Measurements from ENCODE around the gene PRLR.

PRLR gene

GRCh38 chr5:35120715-35121114 is 109.6 kb downstream of the PRLR start:
- TF ChIP-seq GATA2 (IDR thresholded peaks at IDR 0.05; ENCODE audit: low read depth, low read length): no peak
- TF ChIP-seq GATA3 (IDR thresholded peaks at IDR 0.05; ENCODE audit: low read depth, low read length): no peak

GRCh38 chr5:35117967-35118366 is 112.3 kb downstream of the PRLR start:
- TF ChIP-seq GATA3 (IDR thresholded peaks at IDR 0.05; ENCODE audit: low read depth, low read length) (no peak), GATA2 (IDR thresholded peaks at IDR 0.05; ENCODE audit: low read depth, low read length) (no peak)

- no peak for TF ChIP-seq GATA3 (IDR thresholded peaks at IDR 0.05; ENCODE audit: low read depth, low read length)
- no peak for TF ChIP-seq GATA2 (IDR thresholded peaks at IDR 0.05; ENCODE audit: low read depth, low read length)
Observed at GRCh38 chr5:35115920-35116319, 114.4 kb downstream of the PRLR start.

GRCh38 chr5:35114698-35115097 is 115.6 kb downstream of the PRLR start:
- TF ChIP-seq GATA2 (IDR thresholded peaks at IDR 0.05; ENCODE audit: low read depth, low read length) (no peak), GATA3 (IDR thresholded peaks at IDR 0.05; ENCODE audit: low read depth, low read length) (no peak)

GRCh38 chr5:35112300-35112699 is 118.0 kb downstream of the PRLR start:
- TF ChIP-seq GATA2 (IDR thresholded peaks at IDR 0.05; ENCODE audit: low read depth, low read length): no peak
- TF ChIP-seq GATA3 (IDR thresholded peaks at IDR 0.05; ENCODE audit: low read depth, low read length): no peak

- TF ChIP-seq GATA2 (IDR thresholded peaks at IDR 0.05; ENCODE audit: low read depth, low read length) (no peak), GATA3 (IDR thresholded peaks at IDR 0.05; ENCODE audit: low read depth, low read length) (no peak)
Observed at GRCh38 chr5:35103637-35104299, 126.5 kb downstream of the PRLR start.

- TF ChIP-seq GATA2 (IDR thresholded peaks at IDR 0.05; ENCODE audit: low read depth, low read length) (no peak), GATA3 (IDR thresholded peaks at IDR 0.05; ENCODE audit: low read depth, low read length) (no peak)
Observed at GRCh38 chr5:35101016-35101415, 129.3 kb downstream of the PRLR start.

- TF ChIP-seq GATA2 (IDR thresholded peaks at IDR 0.05; ENCODE audit: low read depth, low read length): no peak
Observed at GRCh38 chr5:35098214-35098613, 132.1 kb downstream of the PRLR start.

- no peak for TF ChIP-seq GATA3 (IDR thresholded peaks at IDR 0.05; ENCODE audit: low read depth, low read length)
- TF ChIP-seq GATA2 (IDR thresholded peaks at IDR 0.05; ENCODE audit: low read depth, low read length): no peak
Observed at GRCh38 chr5:35096932-35097331, 133.4 kb downstream of the PRLR start.

- no peak for TF ChIP-seq GATA3 (IDR thresholded peaks at IDR 0.05; ENCODE audit: low read depth, low read length)
- TF ChIP-seq GATA2 (IDR thresholded peaks at IDR 0.05; ENCODE audit: low read depth, low read length): no peak
Observed at GRCh38 chr5:35096216-35096615, 134.1 kb downstream of the PRLR start.

- no peak for TF ChIP-seq GATA3 (IDR thresholded peaks at IDR 0.05; ENCODE audit: low read depth, low read length)
- no peak for TF ChIP-seq GATA2 (IDR thresholded peaks at IDR 0.05; ENCODE audit: low read depth, low read length)
Observed at GRCh38 chr5:35095366-35095765, 134.9 kb downstream of the PRLR start.

GRCh38 chr5:35094948-35095347 is 135.3 kb downstream of the PRLR start:
- TF ChIP-seq GATA2 (IDR thresholded peaks at IDR 0.05; ENCODE audit: low read depth, low read length) (no peak), GATA3 (IDR thresholded peaks at IDR 0.05; ENCODE audit: low read depth, low read length) (no peak)

GRCh38 chr5:35092703-35093102 is 137.6 kb downstream of the PRLR start:
- TF ChIP-seq GATA2 (IDR thresholded peaks at IDR 0.05; ENCODE audit: low read depth, low read length): no peak
- no peak for TF ChIP-seq GATA3 (IDR thresholded peaks at IDR 0.05; ENCODE audit: low read depth, low read length)

GRCh38 chr5:35091704-35092103 is 138.6 kb downstream of the PRLR start:
- no peak for TF ChIP-seq GATA3 (IDR thresholded peaks at IDR 0.05; ENCODE audit: low read depth, low read length)
- TF ChIP-seq GATA2 (IDR thresholded peaks at IDR 0.05; ENCODE audit: low read depth, low read length): no peak

- TF ChIP-seq GATA2 (IDR thresholded peaks at IDR 0.05; ENCODE audit: low read depth, low read length) (no peak), GATA3 (IDR thresholded peaks at IDR 0.05; ENCODE audit: low read depth, low read length) (no peak)
Observed at GRCh38 chr5:35089334-35090314, 140.7 kb downstream of the PRLR start.
